Stimulated activated naive CD4-positive, alpha-beta T cell (primary cell): Measurements from ENCODE around the gene MRPS27.
"Not testable (repeated sequence)": the region's sequence is repeated elsewhere in the genome, so short reads cannot be mapped to it uniquely, and the experiment has no call there.

ENCODE experiments used
- DNase-seq, 6 experiments: peaks; one replicate each; lab custom pipeline; 2025; lab: John Stamatoyannopoulos, UW

Gene MRPS27

GRCh38 chr5:72202331-72202825 lies 117.7 kb downstream of the MRPS27 start:
- no peak for DNase-seq

- no peak for DNase-seq
Measured at GRCh38 chr5:72199681-72200080, 120.4 kb downstream of the MRPS27 start.

DNA sequence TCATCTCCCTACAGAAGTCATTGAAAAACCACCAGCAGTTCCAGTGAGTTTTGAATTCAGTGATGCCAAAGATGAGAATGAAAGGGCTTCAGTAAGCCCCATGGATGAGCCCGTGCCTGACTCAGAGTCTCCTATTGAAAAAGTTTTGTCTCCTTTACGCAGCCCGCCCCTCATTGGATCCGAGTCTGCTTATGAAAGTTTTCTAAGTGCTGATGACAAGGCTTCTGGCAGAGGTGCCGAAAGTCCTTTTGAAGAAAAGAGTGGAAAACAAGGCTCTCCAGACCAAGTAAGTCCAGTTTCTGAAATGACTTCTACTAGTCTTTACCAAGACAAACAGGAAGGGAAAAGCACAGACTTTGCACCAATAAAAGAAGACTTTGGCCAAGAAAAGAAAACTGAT lies 122.6 kb downstream of the MRPS27 start:
- DNase-seq = no peak

DNA sequence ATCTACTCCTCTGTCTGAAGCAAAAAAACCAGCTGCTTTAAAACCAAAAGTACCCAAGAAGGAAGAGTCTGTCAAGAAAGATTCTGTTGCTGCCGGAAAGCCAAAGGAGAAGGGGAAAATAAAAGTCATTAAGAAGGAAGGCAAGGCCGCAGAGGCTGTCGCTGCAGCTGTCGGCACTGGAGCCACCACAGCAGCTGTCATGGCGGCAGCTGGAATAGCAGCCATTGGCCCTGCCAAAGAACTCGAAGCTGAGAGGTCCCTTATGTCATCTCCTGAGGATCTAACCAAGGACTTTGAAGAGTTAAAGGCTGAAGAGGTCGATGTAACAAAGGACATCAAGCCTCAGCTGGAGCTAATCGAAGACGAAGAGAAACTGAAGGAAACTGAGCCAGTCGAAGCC lies 124.5 kb downstream of the MRPS27 start:
- no peak for DNase-seq

DNA sequence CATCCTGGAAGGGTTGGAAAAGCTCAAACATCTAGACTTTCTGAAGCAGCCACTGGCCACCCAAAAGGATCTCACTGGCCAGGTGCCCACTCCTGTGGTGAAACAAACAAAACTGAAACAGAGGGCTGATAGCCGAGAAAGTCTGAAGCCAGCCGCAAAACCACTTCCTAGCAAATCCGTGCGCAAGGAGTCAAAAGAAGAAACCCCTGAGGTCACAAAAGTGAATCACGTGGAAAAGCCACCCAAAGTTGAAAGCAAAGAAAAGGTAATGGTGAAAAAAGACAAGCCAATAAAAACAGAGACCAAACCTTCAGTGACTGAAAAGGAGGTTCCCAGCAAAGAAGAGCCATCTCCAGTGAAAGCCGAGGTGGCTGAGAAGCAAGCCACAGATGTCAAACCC lies 125.2 kb downstream of the MRPS27 start:
- DNase-seq = no peak

DNA sequence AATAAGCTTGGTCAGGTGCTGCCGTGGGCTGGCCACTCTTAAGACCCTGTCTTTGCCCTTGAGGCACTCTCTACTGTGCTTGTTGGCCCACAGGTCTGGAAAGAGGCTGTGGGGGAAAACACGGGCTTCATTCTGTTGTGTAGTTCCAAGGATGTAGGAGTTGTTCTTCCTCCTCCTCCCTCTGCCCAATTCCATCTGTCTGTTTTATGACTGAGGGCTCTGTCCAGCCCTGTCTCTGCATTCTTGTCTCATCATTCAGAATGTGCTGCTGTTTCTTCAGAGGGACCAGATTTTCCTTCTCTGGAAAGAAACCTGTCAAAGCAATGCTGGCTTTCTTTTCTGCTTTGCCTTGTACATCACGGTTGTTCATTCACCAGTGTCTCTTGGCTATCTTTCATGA lies 128.6 kb downstream of the MRPS27 start:
- DNase-seq = no peak

DNA sequence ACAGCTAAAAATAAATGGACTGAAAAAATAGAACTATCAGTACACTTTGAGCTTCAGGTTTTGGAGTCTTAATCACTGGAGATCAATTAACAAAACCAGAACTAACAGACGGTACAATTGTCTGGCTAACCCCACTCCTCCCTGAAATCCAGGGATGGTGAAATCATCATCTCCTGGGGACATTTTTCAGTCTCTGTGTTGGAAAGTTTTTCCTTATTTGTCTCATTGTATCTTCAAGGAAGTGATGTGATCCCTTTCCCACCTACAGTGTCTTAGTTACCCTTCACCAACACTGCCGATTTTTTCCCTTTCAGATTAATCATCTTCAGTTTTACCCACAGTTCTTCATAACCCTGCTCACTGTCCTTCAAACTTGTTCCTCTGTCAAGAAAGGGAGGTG lies 130.9 kb downstream of the MRPS27 start:
- no peak for DNase-seq

DNA sequence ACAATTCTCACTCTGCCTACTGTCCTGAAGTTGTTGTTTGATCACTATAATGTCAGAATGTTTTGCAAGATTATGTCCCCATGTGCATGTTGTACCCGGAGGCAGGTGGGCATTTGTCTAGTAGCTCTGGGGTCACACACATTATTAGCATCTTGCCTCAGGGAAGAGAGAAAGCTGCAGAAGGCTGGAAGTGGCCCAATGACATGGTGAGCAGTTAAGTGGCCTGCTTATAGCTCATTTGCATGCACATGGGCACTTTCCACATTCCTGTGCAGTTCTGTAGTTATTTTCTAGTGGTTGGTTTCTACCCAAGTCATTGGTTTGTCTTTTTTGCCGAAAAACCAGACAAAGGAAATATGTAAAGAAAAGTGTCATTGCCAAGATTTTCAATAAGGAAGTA lies 131.9 kb downstream of the MRPS27 start:
- no peak for DNase-seq

DNA sequence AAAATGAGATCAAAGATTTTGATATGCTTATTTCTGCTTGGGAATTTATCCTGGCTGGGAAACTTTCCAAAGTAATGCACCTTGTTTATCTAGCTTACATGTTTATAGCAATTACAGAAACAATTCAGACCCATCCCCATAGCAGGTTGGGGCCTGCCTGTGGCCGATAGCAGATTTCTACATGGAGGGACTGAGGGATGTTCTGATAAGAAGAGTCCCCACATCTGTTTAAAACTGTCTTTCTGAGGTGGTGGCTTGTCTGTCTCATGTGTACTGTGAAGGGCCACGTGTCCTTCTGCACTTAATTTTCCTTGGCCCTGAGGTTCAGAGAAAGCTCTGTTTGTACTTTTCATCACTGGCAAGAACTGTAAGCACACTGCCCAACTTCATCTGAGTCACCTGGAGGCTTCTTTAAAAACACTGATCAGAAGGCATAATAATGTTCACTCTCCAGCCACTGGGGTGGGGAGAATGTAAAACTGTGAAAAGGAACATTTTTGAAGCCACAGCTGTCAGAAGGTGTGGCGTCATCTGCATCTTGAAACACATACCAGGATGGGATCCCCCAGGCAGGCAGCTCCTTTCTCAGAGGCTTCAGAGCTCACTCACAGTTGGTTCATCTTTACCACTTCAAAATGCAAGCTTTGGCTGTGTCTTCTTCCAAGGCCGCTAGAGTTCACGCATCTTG lies 132.5 kb downstream of the MRPS27 start:
- no peak for DNase-seq

DNA sequence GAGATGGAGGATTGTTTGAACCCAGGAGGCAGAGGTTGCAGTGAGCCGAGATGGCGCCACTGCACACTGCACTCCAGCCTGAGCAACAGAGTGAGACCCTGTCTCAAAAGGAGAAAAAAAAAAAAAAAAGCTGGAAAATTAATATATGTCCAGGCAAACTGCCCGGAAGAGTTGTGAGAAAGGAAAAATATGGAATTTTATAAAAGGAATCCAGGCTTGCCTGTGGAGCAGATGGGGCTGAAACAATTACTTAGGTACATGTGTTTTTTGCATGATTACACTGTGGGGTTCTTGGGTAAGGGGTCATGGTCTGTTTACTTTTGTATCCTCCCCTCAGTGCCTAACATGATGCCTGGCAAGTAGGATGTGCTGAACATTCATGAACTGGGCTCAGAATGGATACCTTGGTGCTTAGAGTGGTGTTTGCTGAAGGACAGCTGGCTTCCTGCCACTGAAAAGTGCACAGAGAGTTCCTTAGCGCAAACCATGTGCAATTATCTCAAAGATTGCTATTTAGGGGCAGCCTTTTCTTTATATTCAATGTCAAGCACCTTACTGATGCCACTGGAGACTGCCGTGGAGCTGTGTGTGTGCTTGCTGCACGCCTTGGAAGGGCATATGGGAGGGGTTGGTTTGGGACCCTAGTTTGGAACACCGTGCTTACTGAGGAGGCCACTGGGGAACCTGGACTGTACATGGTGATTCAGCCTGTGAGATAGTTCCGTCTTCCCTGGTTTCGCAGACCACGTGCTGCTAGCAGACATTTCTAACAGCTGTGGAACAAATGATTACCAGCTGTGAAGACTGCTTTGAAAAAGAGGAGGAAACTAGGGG lies 134.3 kb downstream of the MRPS27 start:
- DNase-seq = no peak

DNA sequence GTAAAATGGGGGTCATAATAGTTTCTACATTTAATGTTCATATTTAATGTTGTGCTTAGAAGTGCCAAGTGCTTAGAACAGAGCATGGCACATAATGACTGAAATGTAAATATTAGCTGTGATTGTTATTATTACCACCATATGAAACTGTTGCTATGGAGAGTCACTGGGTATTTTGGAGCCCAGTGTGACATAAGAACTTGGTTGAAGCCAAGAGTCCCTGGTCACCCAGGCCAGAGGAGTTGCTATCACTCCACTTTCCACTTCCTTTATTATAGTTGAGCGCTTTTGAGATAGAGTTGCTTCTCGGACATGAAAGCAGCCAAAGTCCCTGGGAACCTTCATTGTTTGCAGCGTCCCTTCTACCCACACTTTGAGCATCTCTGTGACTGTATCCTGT lies 135.6 kb downstream of the MRPS27 start:
- no peak for DNase-seq

DNA sequence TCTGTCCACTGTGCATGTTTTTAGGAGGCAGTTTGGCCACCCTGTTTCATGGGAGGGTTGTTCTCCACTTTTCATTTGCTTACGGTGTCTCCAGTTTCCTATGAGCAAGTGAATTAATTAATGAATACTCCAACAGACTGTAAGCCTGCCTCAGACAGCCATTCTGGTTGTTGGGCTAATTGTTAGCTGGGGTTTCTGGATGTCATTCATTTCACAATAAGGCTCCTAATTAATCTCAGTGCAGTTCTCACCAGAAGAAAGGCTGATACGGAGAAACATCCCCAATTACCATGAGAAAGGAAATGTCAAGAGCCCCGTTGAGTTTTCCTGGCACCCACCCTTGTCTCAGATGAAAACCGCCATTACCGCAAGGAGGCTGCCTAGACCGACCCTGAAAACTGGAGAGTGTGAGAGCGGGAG lies 136.9 kb downstream of the MRPS27 start:
- DNase-seq = no peak

GRCh38 chr5:72182686-72183085 lies 137.4 kb downstream of the MRPS27 start:
- no peak for DNase-seq

GRCh38 chr5:72180925-72181324 lies 139.1 kb downstream of the MRPS27 start:
- no peak for DNase-seq

- DNase-seq = no peak
Measured at GRCh38 chr5:72179816-72180440, 140.1 kb downstream of the MRPS27 start.

- DNase-seq = no peak
Measured at GRCh38 chr5:72179028-72179815, 140.8 kb downstream of the MRPS27 start.

GRCh38 chr5:72177538-72177937 lies 142.5 kb downstream of the MRPS27 start:
- DNase-seq = no peak

- DNase-seq = no peak
Measured at GRCh38 chr5:72172786-72173185, 147.3 kb downstream of the MRPS27 start.

DNA sequence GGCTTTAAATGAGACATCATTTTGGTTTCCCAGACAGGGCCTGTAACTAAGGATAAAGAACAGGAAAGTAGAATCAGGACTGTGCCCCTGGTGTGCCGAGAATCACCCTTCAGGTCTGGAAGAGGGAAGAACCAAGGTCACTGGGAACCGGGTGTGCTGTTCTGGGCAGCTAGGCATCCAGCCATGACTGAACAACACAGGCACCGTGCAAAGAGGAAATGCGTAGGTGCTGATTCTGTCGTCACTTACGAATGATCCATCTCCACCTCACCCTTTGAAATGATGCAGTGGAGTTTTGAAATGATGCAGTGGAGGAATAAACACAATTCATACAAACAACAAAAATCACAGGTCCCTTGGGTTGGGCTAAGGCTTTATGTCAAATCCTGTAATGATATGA lies 148.4 kb downstream of the MRPS27 start:
- no peak for DNase-seq

- DNase-seq = not testable (repeated sequence)
Measured at GRCh38 chr5:72171181-72171580, 148.9 kb downstream of the MRPS27 start.

- DNase-seq = no peak
Measured at GRCh38 chr5:72170101-72170500, 149.9 kb downstream of the MRPS27 start.
